Keratinocyte (primary cell): Measurements from ENCODE around the gene TMEM119. TPM values are rescaled to one million over a fixed set of nuclear protein-coding genes. Genes with fewer than 3 reads are reported as not detected.
"Not testable (repeated sequence)": the region's sequence is repeated elsewhere in the genome, so short reads cannot be mapped to it uniquely, and the experiment has no call there.

Experiments used
- DNase-seq: peaks from one replicate; pipeline ENCODE4 v3.0.0-alpha.2; 2011; ENCODE audit warnings: low read depth, missing footprints, low spot score
- FAIRE-seq: peaks from 2 replicates; lab custom pipeline; 2011; peaks lifted over from hg19 to GRCh38; lab: Jason Lieb, UNC
- H2AFZ ChIP-seq: 2 replicates; pipeline ENCODE4 v1.6.0; 2012; ENCODE audit warnings: low read length, control low read depth, inconsistent platforms; ENCODE audit not compliant: control insufficient read depth
- H3K27ac ChIP-seq: 2 replicates; pipeline ENCODE4 v1.5.1; 2011; ENCODE audit warnings: low read length; ENCODE audit not compliant: control insufficient read depth, insufficient read depth
- H3K27me3 ChIP-seq: 3 replicates; pipeline ENCODE4 v1.6.0; 2011; ENCODE audit warnings: low read length; ENCODE audit not compliant: control insufficient read depth, insufficient read depth; ENCODE audit errors: extremely low read depth
- H3K36me3 ChIP-seq, 2 experiments: 2 replicates in 1 of 2; 3 replicates in 1 of 2; pipeline ENCODE4 v1.5.1; 2011; ENCODE audit warnings: low read length in 2 of 2, mild to moderate bottlenecking in 1 of 2; ENCODE audit not compliant: control insufficient read depth in 2 of 2, insufficient read depth in 2 of 2; ENCODE audit errors: extremely low read depth in 1 of 2
- H3K4me1 ChIP-seq: 3 replicates; pipeline ENCODE4 v1.5.1; 2011; ENCODE audit warnings: low read length; ENCODE audit not compliant: control insufficient read depth, insufficient read depth; ENCODE audit errors: extremely low read depth
- H3K4me2 ChIP-seq: 3 replicates; pipeline ENCODE4 v1.6.0; 2011; ENCODE audit warnings: low read depth, low read length; ENCODE audit not compliant: control insufficient read depth, insufficient read depth; ENCODE audit errors: extremely low read depth
- H3K4me3 ChIP-seq, 3 experiments: fragments of 200-600 bp in 1 of 3; sonication (generic) in 1 of 3; 2 replicates in 2 of 3; 3 replicates in 1 of 3; pipeline ENCODE4 v1.5.1; 2011 to 2016; ENCODE audit warnings: low read length in 3 of 3, mild to moderate bottlenecking in 3 of 3, control low read depth in 2 of 3, inconsistent platforms in 1 of 3, low read depth in 1 of 3, mixed read lengths in 1 of 3, mixed run types in 1 of 3, moderate library complexity in 1 of 3; ENCODE audit not compliant: control insufficient read depth in 2 of 3, insufficient read depth in 2 of 3; ENCODE audit errors: extremely low read depth in 1 of 3
- H3K79me2 ChIP-seq: 2 replicates; pipeline ENCODE4 v1.6.0; 2012; ENCODE audit warnings: low read length; ENCODE audit not compliant: control insufficient read depth, insufficient read depth
- H3K9ac ChIP-seq: 3 replicates; pipeline ENCODE4 v1.6.0; 2011; ENCODE audit warnings: low read length; ENCODE audit not compliant: control insufficient read depth, insufficient read depth; ENCODE audit errors: extremely low read depth
- H3K9me1 ChIP-seq: 3 replicates; pipeline ENCODE4 v1.6.0; 2011; ENCODE audit warnings: low read length; ENCODE audit not compliant: control insufficient read depth, insufficient read depth; ENCODE audit errors: extremely low read depth
- H3K9me3 ChIP-seq: 2 replicates; pipeline ENCODE4 v1.5.1; 2012; ENCODE audit warnings: low read depth, low read length; ENCODE audit not compliant: control insufficient read depth
- H4K20me1 ChIP-seq: 3 replicates; pipeline ENCODE4 v1.6.0; 2011; ENCODE audit warnings: low read length; ENCODE audit not compliant: control insufficient read depth, insufficient read depth; ENCODE audit errors: extremely low read depth
- EZH2 ChIP-seq: IDR thresholded peaks from one replicate; pipeline ENCODE4 v1.6.1; 2012; ENCODE audit warnings: inconsistent platforms, mild to moderate bottlenecking, low read length, moderate library complexity
- dilution Hi-C: fragments of 300-500 bp; cut with MboI; formaldehyde crosslinking; loops from one replicate; pipeline ENCODE4 v1.7.0; 2020; ENCODE audit warnings: low sequenced_read_pairs; ENCODE audit not compliant: extremely low pct_ligation_motif_present
- polyA plus RNA-seq, 5 experiments: library from polyadenylated mRNA; depleted of rRNA in 3 of 5; stranded (reverse) in 3 of 5; stranded (forward) in 1 of 5; unstranded in 1 of 5; fragments of >200 nt; gene quantifications; 1 replicate in 1 of 5; 2 replicates in 3 of 5; 3 replicates in 1 of 5; pipeline versions ENCODE4 v1.2.1 to v1.2.3, GENCODE V29; 2011 to 2012; ENCODE audit warnings: missing spikeins in 2 of 5, low read depth in 1 of 5, low replicate concordance in 1 of 5
- TF ChIP-seq, protein P1 (sequence below), 3 experiments: IDR thresholded peaks in 1 of 3; conservative IDR thresholded peaks in 1 of 3; optimal IDR thresholded peaks in 1 of 3; 2 replicates in 2 of 3; 3 replicates in 1 of 3; pipeline versions ENCODE3 to v1.5.1; 2011; ENCODE audit warnings: low read length in 3 of 3, mild to moderate bottlenecking in 3 of 3, moderate library complexity in 2 of 3, control low read depth in 1 of 3, inconsistent platforms in 1 of 3; ENCODE audit not compliant: insufficient read depth in 2 of 3; ENCODE audit errors: extremely low read depth in 1 of 3

The TMEM119 gene
- polyA plus RNA-seq, 1 donor (not counting 4 experiments of a cell fraction or from before 2014, with no cell fraction given): not detected

DNA sequence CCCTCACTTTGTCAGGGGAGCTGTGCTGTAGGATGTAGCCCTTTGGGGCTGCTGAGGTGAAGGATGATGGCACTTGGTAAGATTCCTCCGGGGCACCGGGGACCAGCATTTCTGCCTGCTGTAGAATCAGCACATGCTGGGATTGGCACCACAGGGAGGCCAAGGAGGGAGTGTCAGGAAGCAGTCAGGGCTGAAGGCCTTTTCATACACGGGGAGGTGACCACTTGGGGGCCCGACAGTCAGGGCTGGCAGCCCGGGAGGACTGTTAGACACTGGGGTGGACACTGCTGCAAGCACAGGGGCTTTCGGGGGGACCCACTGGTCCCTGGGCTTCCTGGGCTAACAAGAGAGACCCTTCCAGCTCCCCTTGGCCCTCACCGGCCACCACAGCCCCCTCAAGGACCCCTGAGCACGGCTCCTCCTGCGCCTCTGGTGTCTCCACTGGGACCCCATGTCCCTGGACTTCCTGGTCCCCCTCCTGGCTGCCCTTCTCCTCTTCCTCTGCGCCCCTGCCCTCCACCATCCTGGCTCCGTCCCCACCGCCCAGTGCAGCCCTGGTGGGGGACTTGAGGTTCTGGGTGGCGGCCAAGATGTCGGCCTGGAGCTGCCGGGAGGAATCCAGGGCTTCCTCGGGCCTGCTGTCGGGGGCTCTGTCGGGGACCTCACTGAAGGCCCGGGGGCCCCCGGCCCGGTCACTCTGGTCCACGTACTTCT is 6.5 kb downstream of the TMEM119 start:
- DNase-seq: no peak
- TF ChIP-seq, protein P1, sequence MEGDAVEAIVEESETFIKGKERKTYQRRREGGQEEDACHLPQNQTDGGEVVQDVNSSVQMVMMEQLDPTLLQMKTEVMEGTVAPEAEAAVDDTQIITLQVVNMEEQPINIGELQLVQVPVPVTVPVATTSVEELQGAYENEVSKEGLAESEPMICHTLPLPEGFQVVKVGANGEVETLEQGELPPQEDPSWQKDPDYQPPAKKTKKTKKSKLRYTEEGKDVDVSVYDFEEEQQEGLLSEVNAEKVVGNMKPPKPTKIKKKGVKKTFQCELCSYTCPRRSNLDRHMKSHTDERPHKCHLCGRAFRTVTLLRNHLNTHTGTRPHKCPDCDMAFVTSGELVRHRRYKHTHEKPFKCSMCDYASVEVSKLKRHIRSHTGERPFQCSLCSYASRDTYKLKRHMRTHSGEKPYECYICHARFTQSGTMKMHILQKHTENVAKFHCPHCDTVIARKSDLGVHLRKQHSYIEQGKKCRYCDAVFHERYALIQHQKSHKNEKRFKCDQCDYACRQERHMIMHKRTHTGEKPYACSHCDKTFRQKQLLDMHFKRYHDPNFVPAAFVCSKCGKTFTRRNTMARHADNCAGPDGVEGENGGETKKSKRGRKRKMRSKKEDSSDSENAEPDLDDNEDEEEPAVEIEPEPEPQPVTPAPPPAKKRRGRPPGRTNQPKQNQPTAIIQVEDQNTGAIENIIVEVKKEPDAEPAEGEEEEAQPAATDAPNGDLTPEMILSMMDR (optimal IDR thresholded peaks at IDR 0.05 in 1 of 3, IDR thresholded peaks at IDR 0.05 in 1 of 3, conservative IDR thresholded peaks at IDR 0.05 in 1 of 3; ENCODE audit: extremely low read depth in 1 of 3, insufficient read depth in 2 of 3, low read length in 3 of 3): no peak
- TF ChIP-seq EZH2: no peak
- H3K9me3 ChIP-seq: no peaks in the 10 kb centered on the region

DNA sequence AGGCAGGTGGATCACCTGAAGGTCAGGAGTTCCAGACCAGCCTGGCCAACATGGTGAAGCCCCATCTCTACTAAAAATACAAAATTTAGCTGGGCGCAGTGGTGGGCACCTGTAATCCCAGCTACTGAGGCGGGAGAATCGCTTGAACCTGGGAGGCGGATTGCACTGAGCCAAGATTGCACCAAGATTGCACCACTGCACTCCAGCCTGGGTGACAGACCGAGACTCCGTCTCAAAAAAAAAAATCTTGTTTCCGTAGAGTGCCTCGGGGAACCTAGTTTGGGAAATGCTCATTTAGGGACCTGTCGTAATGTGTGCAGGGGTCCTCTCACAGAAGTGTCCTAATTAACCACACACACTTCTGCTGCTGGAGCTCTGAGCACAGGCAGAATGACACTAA is 7.4 kb downstream of the TMEM119 start:
- H3K36me3 ChIP-seq, H3K27ac ChIP-seq, dilution Hi-C loops, DNase-seq, H3K4me2 ChIP-seq, H3K79me2 ChIP-seq, H3K9me1 ChIP-seq, H3K4me3 ChIP-seq, FAIRE-seq, H3K4me1 ChIP-seq, H3K9me3 ChIP-seq, H3K9ac ChIP-seq, H2AFZ ChIP-seq, H4K20me1 ChIP-seq: not testable (repeated sequence)
- peaks cover 17% of the 10 kb centered on the region for H3K27me3 ChIP-seq

More for the DNA sequence above, 6.5 kb downstream of the TMEM119 start:
- Histone ChIP-seq H3K79me2 (no peaks in the 10 kb centered on the region), H4K20me1 (no peaks in the 10 kb centered on the region), H3K27ac (no peak overlapping the region), H3K4me3 (no peak overlapping the region), H3K27me3 (peaks cover 20% of the 10 kb centered on the region), H3K9ac (no peak overlapping the region), H3K4me1 (no peaks in the 10 kb centered on the region), H2AFZ (no peak overlapping the region), H3K36me3 (no peaks in the 10 kb centered on the region), H3K9me1 (no peaks in the 10 kb centered on the region), H3K4me2 (no peak overlapping the region)
- FAIRE-seq: no peak
- dilution Hi-C loops: no loop called here

DNA sequence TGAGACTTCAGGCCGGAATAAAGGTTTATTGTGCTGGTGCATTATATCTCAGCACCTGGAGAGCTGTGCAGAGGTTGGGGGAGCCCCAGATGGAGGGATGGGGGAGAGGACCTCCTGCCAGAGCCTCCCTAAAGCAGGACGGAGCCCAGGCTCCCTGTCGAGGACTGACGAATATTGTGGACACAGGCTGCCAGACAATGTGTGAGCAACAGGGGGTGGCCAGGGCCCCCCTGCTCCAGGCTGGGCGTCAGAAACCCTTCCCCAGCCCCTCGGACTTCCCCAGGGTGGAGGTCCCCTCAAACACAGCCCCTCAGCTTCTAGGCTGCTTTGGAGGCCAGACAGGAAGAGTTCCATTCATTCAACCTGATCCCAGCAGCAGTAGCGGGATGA is 8.0 kb downstream of the TMEM119 start:
- Histone ChIP-seq H3K79me2 (no peaks in the 10 kb centered on the region), H3K4me1 (no peaks in the 10 kb centered on the region), H3K9me3 (no peaks in the 10 kb centered on the region), H3K27me3 (peaks cover 17% of the 10 kb centered on the region), H3K9me1 (no peaks in the 10 kb centered on the region), H3K4me2 (no peak overlapping the region), H3K4me3 (no peak overlapping the region), H2AFZ (no peak overlapping the region), H3K27ac (no peak overlapping the region), H3K36me3 (no peaks in the 10 kb centered on the region), H4K20me1 (no peaks in the 10 kb centered on the region), H3K9ac (no peak overlapping the region)
- TF ChIP-seq, protein P1 (optimal IDR thresholded peaks at IDR 0.05 in 1 of 3, IDR thresholded peaks at IDR 0.05 in 1 of 3, conservative IDR thresholded peaks at IDR 0.05 in 1 of 3; ENCODE audit: extremely low read depth in 1 of 3, insufficient read depth in 2 of 3, low read length in 3 of 3): no peak
- no peak for TF ChIP-seq EZH2
- no peak for FAIRE-seq
- DNase-seq: no peak
- dilution Hi-C loops: no loop called here
